HCT116 (cell line): ENCODE results near the gene ZFAND5. TPM values are rescaled to one million over a fixed set of nuclear protein-coding genes. Genes with fewer than 3 reads are reported as not detected.

Experiments
- ATAC-seq: fragments of 200-7000 bp; cut with Tn5 transposase; 2 replicates; pipeline ENCODE4 v1.9.1; 2020; ENCODE audit warnings: mild to moderate bottlenecking, moderate library complexity
- BruUV-seq: library from RNA; stranded (reverse); fragments of 400-500 nt; replicated peaks from 2 replicates; lab custom pipeline; 2021; lab: Mats Ljungman, UMichigan
- CTCF ChIA-PET: fragments of 300-600 bp; sonication (Branson Sonifier 250); formaldehyde crosslinking; loops from one replicate; lab custom pipeline; 2021; ENCODE audit warnings: antibody characterized with exemption; lab: Charles Lee
- POLR2A ChIA-PET: fragments of 300-600, 350-600 bp; sonication (Branson Sonifier 250); formaldehyde crosslinking; loops from one replicate; lab custom pipeline; 2021; ENCODE audit warnings: antibody characterized with exemption; lab: Charles Lee
- RAD21 ChIA-PET, 2 experiments: fragments of 300-600 bp; sonication (Branson Sonifier 250); formaldehyde crosslinking; loops; one replicate each; lab custom pipeline; 2023; ENCODE audit warnings: low total read pairs in 2 of 2; ENCODE audit not compliant: uncharacterized antibody in 2 of 2, unreplicated experiment in 2 of 2, low non-redundant PET in 1 of 2; lab: Charles Lee
- DNase-seq: peaks from one replicate; pipeline ENCODE4 v3.0.0-alpha.2; 2010; ENCODE audit warnings: low read depth, low spot score
- H2AFZ ChIP-seq: fragments of 200-600 bp; shearing (Covaris generic), sonication (generic); 2 replicates; pipeline ENCODE4 v1.6.1; 2017; ENCODE audit warnings: low read depth, mixed run types, mixed read lengths, antibody characterized with exemption, low read length; ENCODE audit not compliant: poor library complexity, severe bottlenecking
- H3K27ac ChIP-seq: 2 replicates; pipeline ENCODE4 v1.5.1; 2012; ENCODE audit warnings: low read depth, low read length
- H3K27me3 ChIP-seq: fragments of 200-600 bp; sonication (generic); 2 replicates; pipeline ENCODE4 v1.6.1; 2016; ENCODE audit warnings: mixed run types, low read length, mixed read lengths; ENCODE audit not compliant: insufficient read depth
- H3K36me3 ChIP-seq, 2 experiments: fragments of 200-500 bp in 1 of 2; fragments of 200-600 bp in 1 of 2; sonication (Bioruptor generic) in 1 of 2; sonication (generic) in 1 of 2; 2 replicates each; pipeline versions ENCODE4 v1.5.1 to v1.6.1; 2014 to 2016; ENCODE audit warnings: low read length in 2 of 2, inconsistent platforms in 1 of 2, mixed read lengths in 1 of 2, mixed run types in 1 of 2; ENCODE audit not compliant: insufficient read depth in 2 of 2, control insufficient read depth in 1 of 2
- H3K4me1 ChIP-seq, 2 experiments: fragments of 200-600 bp in 1 of 2; sonication (generic) in 1 of 2; 2 replicates each; pipeline versions ENCODE4 v1.5.1 to v1.6.1; 2012 to 2017; ENCODE audit warnings: low read length in 2 of 2, inconsistent platforms in 1 of 2, mild to moderate bottlenecking in 1 of 2, mixed read lengths in 1 of 2, mixed run types in 1 of 2, moderate library complexity in 1 of 2; ENCODE audit not compliant: insufficient read depth in 2 of 2, control insufficient read depth in 1 of 2
- H3K4me2 ChIP-seq: fragments of 200-600 bp; sonication (generic); 2 replicates; pipeline ENCODE4 v1.6.1; 2017; ENCODE audit warnings: mixed run types, low read length, mixed read lengths
- H3K4me3 ChIP-seq, 2 experiments: fragments of 200-600 bp in 1 of 2; sonication (generic) in 1 of 2; replicated peaks in 1 of 2; 2 replicates each; pipeline ENCODE4 v1.5.1; 2011 to 2016; ENCODE audit warnings: low read length in 2 of 2, control low read depth in 1 of 2, low read depth in 1 of 2, mild to moderate bottlenecking in 1 of 2, mixed read lengths in 1 of 2, mixed run types in 1 of 2
- H3K79me2 ChIP-seq: fragments of 200-600 bp; sonication (generic); 2 replicates; pipeline ENCODE4 v1.6.1; 2017; ENCODE audit warnings: mild to moderate bottlenecking, mixed run types, low read length, moderate library complexity, mixed read lengths; ENCODE audit not compliant: insufficient read depth
- H3K9ac ChIP-seq: fragments of 200-600 bp; sonication (generic); 2 replicates; pipeline ENCODE4 v1.6.1; 2016; ENCODE audit warnings: low read length, mixed read lengths
- H3K9me2 ChIP-seq: fragments of 200-600 bp; sonication (generic), shearing (Covaris generic); 2 replicates; pipeline ENCODE4 v1.6.1; 2017; ENCODE audit warnings: mixed run types, mild to moderate bottlenecking, moderate library complexity; ENCODE audit not compliant: insufficient read depth
- H3K9me3 ChIP-seq, 2 experiments: fragments of 200-500 bp in 1 of 2; fragments of 200-600 bp in 1 of 2; sonication (Bioruptor generic) in 1 of 2; sonication (generic) in 1 of 2; 2 replicates each; pipeline ENCODE4 v1.6.1; 2014 to 2017; ENCODE audit warnings: low read length in 2 of 2, mixed read lengths in 2 of 2, inconsistent platforms in 1 of 2, low read depth in 1 of 2, mild to moderate bottlenecking in 1 of 2, mixed run types in 1 of 2, moderate library complexity in 1 of 2; ENCODE audit not compliant: control insufficient read depth in 1 of 2, insufficient read depth in 1 of 2
- H4K20me1 ChIP-seq: fragments of 200-600 bp; sonication (generic), shearing (Covaris generic); 2 replicates; pipeline ENCODE4 v1.6.1; 2017; ENCODE audit warnings: mixed run types, mild to moderate bottlenecking, moderate library complexity; ENCODE audit not compliant: insufficient read depth
- ATF3 ChIP-seq: IDR thresholded peaks from 2 replicates; pipeline ENCODE4 v1.6.1; 2012
- CBX3 ChIP-seq: IDR thresholded peaks from 2 replicates; pipeline ENCODE4 v1.6.1; 2012; ENCODE audit warnings: low read depth
- CEBPB ChIP-seq: IDR thresholded peaks from 2 replicates; pipeline ENCODE4 v1.6.1; 2012; ENCODE audit warnings: low read depth
- CTCF ChIP-seq, 3 experiments: fragments of 200-600 bp in 1 of 3; sonication (generic) in 1 of 3; IDR thresholded peaks in 2 of 3; conservative IDR thresholded peaks in 1 of 3; 2 replicates each; pipeline ENCODE4 v1.5.1; 2012 to 2017; ENCODE audit warnings: low read depth in 2 of 3, low read length in 2 of 3, antibody characterized with exemption in 1 of 3, borderline replicate concordance in 1 of 3, control low read depth in 1 of 3, mild to moderate bottlenecking in 1 of 3, mixed read lengths in 1 of 3, mixed run types in 1 of 3, moderate library complexity in 1 of 3; ENCODE audit not compliant: insufficient read depth in 1 of 3
- EGR1 ChIP-seq: IDR thresholded peaks from 2 replicates; pipeline ENCODE4 v1.6.1; 2012; ENCODE audit warnings: low read depth
- EZH2 ChIP-seq: fragments of 200-600 bp; sonication (generic); IDR thresholded peaks from 2 replicates; pipeline ENCODE4 v1.6.1; 2017; ENCODE audit warnings: antibody characterized with exemption, mixed run types
- EZH2phosphoT487 ChIP-seq: fragments of 200-600 bp; IDR thresholded peaks from 2 replicates; pipeline ENCODE4 v1.6.1; 2018; ENCODE audit warnings: antibody characterized with exemption, borderline replicate concordance
- FOSL1 ChIP-seq: IDR thresholded peaks from 2 replicates; pipeline ENCODE4 v1.6.1; 2012; ENCODE audit warnings: low read depth
- POLR2A ChIP-seq: IDR thresholded peaks from 2 replicates; pipeline ENCODE4 v1.7.0; 2011; ENCODE audit warnings: borderline replicate concordance; ENCODE audit not compliant: insufficient read depth, insufficient read length; ENCODE audit errors: extremely low read depth
- POLR2AphosphoS5 ChIP-seq: IDR thresholded peaks from 2 replicates; pipeline ENCODE4 v1.6.1; 2011; ENCODE audit warnings: mild to moderate bottlenecking, low read depth, low read length, moderate library complexity
- RAD21 ChIP-seq: IDR thresholded peaks from 2 replicates; pipeline ENCODE4 v1.6.1; 2012; ENCODE audit warnings: low read depth, mild to moderate bottlenecking
- SIN3A ChIP-seq: IDR thresholded peaks from 2 replicates; pipeline ENCODE4 v1.6.1; 2012; ENCODE audit warnings: low read depth
- SP1 ChIP-seq: IDR thresholded peaks from 2 replicates; pipeline ENCODE4 v1.6.1; 2012; ENCODE audit warnings: low read depth
- SRF ChIP-seq: IDR thresholded peaks from 2 replicates; pipeline ENCODE4 v1.6.1; 2012; ENCODE audit warnings: low read depth
- TCF7L2 ChIP-seq: IDR thresholded peaks from 2 replicates; pipeline ENCODE4 v1.7.0; 2011; ENCODE audit warnings: borderline replicate concordance, inconsistent platforms; ENCODE audit not compliant: insufficient read depth, insufficient read length; ENCODE audit errors: extremely low read depth
- YY1 ChIP-seq: IDR thresholded peaks from 2 replicates; pipeline ENCODE4 v1.6.1; 2011; ENCODE audit warnings: low read length, low read depth, moderate library complexity, mild to moderate bottlenecking; ENCODE audit not compliant: insufficient replicate concordance; ENCODE audit errors: extremely low read depth
- ZBTB33 ChIP-seq: IDR thresholded peaks from 2 replicates; pipeline ENCODE4 v1.6.1; 2011; ENCODE audit warnings: mild to moderate bottlenecking, low read length, moderate library complexity; ENCODE audit not compliant: insufficient replicate concordance; ENCODE audit errors: extremely low read depth
- ZFX ChIP-seq: fragments of 450-650 bp; IDR thresholded peaks from 2 replicates; pipeline ENCODE4 v1.6.1; 2017
- ZNF274 ChIP-seq: fragments of 200-500 bp; sonication (Bioruptor generic); IDR thresholded peaks from 2 replicates; pipeline ENCODE4 v1.6.1; 2014; ENCODE audit warnings: mild to moderate bottlenecking, low read depth, low read length, inconsistent platforms
- intact Hi-C: fragments of 100-400 bp; cut with micrococcal nuclease; formaldehyde crosslinking; loops from 2 replicates; pipeline ENCODE4 v1.10.0; 2022
- total RNA-seq: library from RNA; stranded (reverse); gene quantifications from one replicate; pipeline ENCODE4 v1.2.1, GENCODE V29; 2021; ENCODE audit not compliant: unreplicated experiment

ZFAND5 gene
- total RNA-seq, 1 experiment from 2014 or later = 128 TPM

GRCh38 chr9:72401396-72401795 lies 36.4 kb upstream of the ZFAND5 start:
- peaks cover 4 to 5% of the 10 kb centered on the region in 2 experiments; a peak in 2 of 4 replicates for H3K4me1 ChIP-seq
- no TSS peak for BruUV-seq

More at GRCh38 chr9:72401396-72401795, 36.4 kb upstream of the ZFAND5 start:
- Histone ChIP-seq H3K79me2 (no peaks in the 10 kb centered on the region), H2AFZ (no peak overlapping the region), H4K20me1 (no peaks in the 10 kb centered on the region), H3K9me3 (no peaks in the 10 kb centered on the region), H3K4me2 (no peak overlapping the region), H3K9me2 (no peaks in the 10 kb centered on the region), H3K4me3 (no peak overlapping the region), H3K27ac (no peak overlapping the region), H3K9ac (no peak overlapping the region), H3K36me3 (no peaks in the 10 kb centered on the region), H3K27me3 (no peaks in the 10 kb centered on the region)
- ATAC-seq = no peak
- ChIA-PET RAD21 (no interaction called here), POLR2A (interaction anchor here (0.7 kb wide), 1 partner anchor 20 kb away, joined by 3 read pairs; no protein-coding TSS in a partner anchor), CTCF (no interaction called here)
- intact Hi-C loops = no loop called here
- no peak for DNase-seq
- TF ChIP-seq EZH2 = no peak
- TF ChIP-seq SP1 = no peak
- no peak for TF ChIP-seq ZFX
- no peak for TF ChIP-seq CEBPB
- no peak for TF ChIP-seq SRF
- TF ChIP-seq ZBTB33 = no peak
- TF ChIP-seq POLR2A = no peak
- no peak for TF ChIP-seq POLR2AphosphoS5
- no peak for TF ChIP-seq ZNF274
- TF ChIP-seq ATF3 = no peak
- TF ChIP-seq EZH2phosphoT487 = no peak
- no peak for TF ChIP-seq CBX3
- no peak for TF ChIP-seq YY1
- no peak for TF ChIP-seq TCF7L2
- TF ChIP-seq CTCF (IDR thresholded peaks at IDR 0.05 in 2 of 3, conservative IDR thresholded peaks at IDR 0.05 in 1 of 3; ENCODE audit: borderline replicate concordance in 1 of 3, insufficient read depth in 1 of 3, low read depth in 2 of 3, low read length in 2 of 3) = no peak
- no peak for TF ChIP-seq FOSL1
- TF ChIP-seq RAD21 = no peak
- TF ChIP-seq EGR1 = no peak
- TF ChIP-seq SIN3A = no peak
